B cell (primary cell): Measurements from ENCODE around the gene STMN1. TPM values are rescaled to one million over a fixed set of nuclear protein-coding genes. Genes with fewer than 3 reads are reported as not detected.
A peak's percentile ranks its signal among the peaks of the same experiment; 100 is the strongest.

ENCODE experiments used
- ATAC-seq: fragments of 200-7000 bp; cut with Tn5 transposase; one replicate; pipeline ENCODE4 v1.10.0; 2021; ENCODE audit warnings: low read depth, mild to moderate bottlenecking, moderate number of reproducible peaks, moderate library complexity
- CTCF ChIA-PET: fragments of 350-600 bp; sonication (Branson Sonifier 250); formaldehyde crosslinking; loops from one replicate; lab custom pipeline; 2021; ENCODE audit warnings: antibody characterized with exemption, inconsistent platforms; lab: Charles Lee
- POLR2A ChIA-PET: fragments of 350-600 bp; sonication (Branson Sonifier 250); formaldehyde crosslinking; loops from one replicate; lab custom pipeline; 2021; ENCODE audit warnings: antibody characterized with exemption; lab: Charles Lee
- DNase-seq: peaks from one replicate; pipeline ENCODE4 v3.0.0; 2013
- H2AFZ ChIP-seq: 2 replicates; pipeline ENCODE4 v1.6.1; 2012; ENCODE audit warnings: mild to moderate bottlenecking, low read depth, low read length; ENCODE audit not compliant: insufficient read depth, poor library complexity, severe bottlenecking
- H3K27ac ChIP-seq, 2 donors: 1 replicate in 1 of 2; 2 replicates in 1 of 2; pipeline ENCODE4 v1.5.1; 2012 to 2013; ENCODE audit warnings: low read length in 2 of 2, mild to moderate bottlenecking in 2 of 2, moderate library complexity in 1 of 2
- H3K27me3 ChIP-seq, 4 experiments: fragments of 200-600 bp in 1 of 4; sonication (generic) in 1 of 4; replicated peaks in 1 of 4; 1 replicate in 2 of 4; 2 replicates in 2 of 4; pipeline versions ENCODE4 v1.6.1 to v1.7.0; 2013 to 2016; ENCODE audit warnings: low read length in 3 of 4, mild to moderate bottlenecking in 2 of 4, mixed read lengths in 1 of 4, moderate library complexity in 1 of 4; ENCODE audit not compliant: insufficient read depth in 4 of 4, control insufficient read depth in 3 of 4; ENCODE audit errors: control extremely low read depth in 1 of 4
- H3K36me3 ChIP-seq, 2 experiments: replicated peaks in 1 of 2; 1 replicate in 1 of 2; 2 replicates in 1 of 2; pipeline versions ENCODE4 v1.6.1 to v1.7.1; 2013; ENCODE audit warnings: low read length in 1 of 2; ENCODE audit not compliant: insufficient read depth in 2 of 2, control insufficient read depth in 1 of 2; ENCODE audit errors: control extremely low read depth in 1 of 2, extremely low read depth in 1 of 2
- H3K4me1 ChIP-seq, 2 donors: fragments of 200-600 bp in 1 of 2; sonication (generic) in 1 of 2; 1 replicate in 1 of 2; 2 replicates in 1 of 2; pipeline versions ENCODE4 v1.5.1 to v1.6.1; 2013 to 2017; ENCODE audit warnings: low read length in 2 of 2; ENCODE audit not compliant: control insufficient read depth in 2 of 2, insufficient read depth in 2 of 2
- H3K4me2 ChIP-seq: replicated peaks from 2 replicates; pipeline ENCODE3; 2012; ENCODE audit warnings: mild to moderate bottlenecking, low read depth, low read length; ENCODE audit not compliant: poor library complexity, severe bottlenecking
- H3K4me3 ChIP-seq, 5 experiments: fragments of 200-600 bp in 1 of 5; sonication (generic) in 1 of 5; 1 replicate in 3 of 5; 2 replicates in 2 of 5; pipeline versions ENCODE4 v1.5.1 to v1.7.0; 2011 to 2016; ENCODE audit warnings: low read length in 4 of 5, mild to moderate bottlenecking in 4 of 5, low read depth in 2 of 5, control low read depth in 1 of 5, moderate library complexity in 1 of 5; ENCODE audit not compliant: insufficient read depth in 1 of 5; ENCODE audit errors: control extremely low read depth in 1 of 5, extremely low read depth in 1 of 5
- H3K79me2 ChIP-seq: fragments of 200-600 bp; sonication (generic); one replicate; pipeline ENCODE4 v1.6.0; 2016; ENCODE audit warnings: low read length; ENCODE audit not compliant: control insufficient read depth, insufficient read depth
- H3K9ac ChIP-seq: fragments of 200-600 bp; sonication (generic); 2 replicates; pipeline ENCODE4 v1.6.1; 2017; ENCODE audit warnings: mild to moderate bottlenecking, low read length, moderate library complexity
- H3K9me3 ChIP-seq, 3 donors: one replicate each; pipeline versions ENCODE4 v1.6.1 to v1.7.1; 2013; ENCODE audit warnings: low read length in 2 of 3; ENCODE audit not compliant: control insufficient read depth in 2 of 3, insufficient read depth in 1 of 3; ENCODE audit errors: control extremely low read depth in 1 of 3
- H4K20me1 ChIP-seq: 2 replicates; pipeline ENCODE4 v1.6.0; 2012; ENCODE audit warnings: mild to moderate bottlenecking, low read length; ENCODE audit not compliant: insufficient read depth, control insufficient read depth, poor library complexity, severe bottlenecking
- H3K27ac Mint-ChIP-seq: one replicate; pipeline ENCODE4 v1.8.0; 2021; ENCODE audit warnings: mixed read lengths
- H3K27me3 Mint-ChIP-seq: one replicate; pipeline ENCODE4 v1.8.0; 2021; ENCODE audit warnings: mixed read lengths
- H3K4me1 Mint-ChIP-seq: one replicate; pipeline ENCODE4 v1.8.0; 2021; ENCODE audit warnings: mixed read lengths
- H3K4me3 Mint-ChIP-seq: one replicate; pipeline ENCODE4 v1.8.0; 2021; ENCODE audit warnings: mixed read lengths
- H3K9me3 Mint-ChIP-seq: one replicate; pipeline ENCODE4 v1.8.0; 2022; ENCODE audit warnings: mixed read lengths; ENCODE audit not compliant: insufficient read depth
- CTCF ChIP-seq: fragments of 200-600 bp; IDR thresholded peaks from one replicate; pipeline ENCODE4 v1.8.0; 2022; ENCODE audit warnings: antibody characterized with exemption, mild to moderate bottlenecking
- EZH2 ChIP-seq: IDR thresholded peaks from 2 replicates; pipeline ENCODE4 v1.6.1; 2012; ENCODE audit warnings: borderline replicate concordance, low read depth, mild to moderate bottlenecking, moderate library complexity, low read length; ENCODE audit not compliant: insufficient read depth, poor library complexity, severe bottlenecking
- WGBS: methylation state at CpG from one replicate; pipeline ENCODE4 v1.1.5; 2013; ENCODE audit warnings: missing lambda C conversion rate; ENCODE audit not compliant: insufficient coverage; 5-methylcytosine and 5-hydroxymethylcytosine counted together
- intact Hi-C: fragments of 100-400 bp; cut with micrococcal nuclease; formaldehyde crosslinking; loops from one replicate; pipeline ENCODE4 v1.10.0; 2022
- polyA plus RNA-seq: library from polyadenylated mRNA; depleted of rRNA; stranded (reverse); fragments of >200 nt; gene quantifications from 2 replicates; pipeline ENCODE4 v1.2.3, GENCODE V29; 2012
- total RNA-seq, 2 donors: library from RNA; stranded (reverse); fragments of 120-200 nt in 1 of 2; gene quantifications; 1 replicate in 1 of 2; 2 replicates in 1 of 2; pipeline versions ENCODE4 v1.2.3 to v1.2.4, GENCODE V29; 2013 to 2022

Gene STMN1
- total and polyA plus RNA-seq, 2 donors (not counting 1 experiment from before 2014, with no cell fraction given): 9.9 to 48.0 TPM

GRCh38 chr1:25871704-25872494, 34.3 kb downstream of the STMN1 start:
- Histone ChIP-seq H4K20me1 (no peaks in the 10 kb centered on the region), H2AFZ (no peak overlapping the region), H3K27me3 (no peaks in the 10 kb centered on the region), H3K4me3 (no peak overlapping the region), H3K9me3 (no peaks in the 10 kb centered on the region), H3K36me3 (no peaks in the 10 kb centered on the region), H3K4me1 (peaks cover 21 to 41% of the 10 kb centered on the region in 2 donors), H3K4me2 (no peak overlapping the region), H3K79me2 (no peaks in the 10 kb centered on the region), H3K27ac (no peak overlapping the region), H3K9ac (no peak overlapping the region)
- H3K9me3 Mint-ChIP-seq: no peaks in the 10 kb centered on the region
- intact Hi-C loops: no loop called here
- no peak for TF ChIP-seq EZH2
- TF ChIP-seq CTCF: no peak
- DNase-seq (no peak), ATAC-seq (no peak)
- H3K4me3 Mint-ChIP-seq: no peak overlapping the region
- WGBS: 87% methylated on average over 7 of the region's 9 CpGs
- CTCF ChIA-PET: no interaction called here
- H3K27me3 Mint-ChIP-seq: no peaks in the 10 kb centered on the region
- H3K4me1 Mint-ChIP-seq: peaks cover 20% of the 10 kb centered on the region
- H3K27ac Mint-ChIP-seq: peak overlapping the region; percentile 41
- POLR2A ChIA-PET: interaction anchor here (0.6 kb wide), 1 partner anchor 99 kb away, joined by 3 read pairs; no protein-coding TSS in a partner anchor

GRCh38 chr1:25871086-25871703, 35.0 kb downstream of the STMN1 start:
- CTCF ChIA-PET: no interaction called here
- H3K27me3 ChIP-seq: no peaks in the 10 kb centered on the region
- WGBS: 30% methylated on average over 4 of the region's 5 CpGs
- no peaks in the 10 kb centered on the region for H4K20me1 ChIP-seq
- Mint-ChIP-seq H3K4me1 (peaks cover 20% of the 10 kb centered on the region), H3K27me3 (no peaks in the 10 kb centered on the region), H3K9me3 (no peaks in the 10 kb centered on the region), H3K4me3 (no peak overlapping the region), H3K27ac (peak overlapping the region; percentile 6)
- H3K9me3 ChIP-seq: no peaks in the 10 kb centered on the region
- H3K27ac ChIP-seq: no peak overlapping the region
- intact Hi-C loops: no loop called here
- POLR2A ChIA-PET: interaction anchor here (0.6 kb wide), 1 partner anchor 101 kb away, joined by 5 read pairs; no protein-coding TSS in a partner anchor
- no peak overlapping the region for H2AFZ ChIP-seq
- no peak overlapping the region for H3K4me3 ChIP-seq
- no peaks in the 10 kb centered on the region for H3K79me2 ChIP-seq
- no peaks in the 10 kb centered on the region for H3K36me3 ChIP-seq
- H3K4me1 ChIP-seq: peaks cover 21 to 40% of the 10 kb centered on the region in 2 donors
- TF ChIP-seq EZH2 (no peak), CTCF (no peak)
- H3K9ac ChIP-seq: no peak overlapping the region
- DNase-seq (no peak), ATAC-seq (no peak)
- H3K4me2 ChIP-seq: no peak overlapping the region
